Activated CD4-positive, alpha-beta memory T cell treated with anti-CD3 and anti-CD28 coated beads, Interleukin-2, amount 10 ng/mL, durations not matched to agents 7 days and 5 days (primary cell): Measurements from ENCODE around the gene SAYSD1. TPM values are rescaled to one million over a fixed set of nuclear protein-coding genes. Genes with fewer than 3 reads are reported as not detected.

ENCODE experiments used
- CTCF ChIA-PET: fragments of 350-600 bp; sonication (Branson Sonifier 250); formaldehyde crosslinking; loops from one replicate; lab custom pipeline; 2021; ENCODE audit warnings: antibody characterized with exemption, inconsistent platforms; lab: Charles Lee
- POLR2A ChIA-PET: fragments of 350-600 bp; sonication (Branson Sonifier 250); formaldehyde crosslinking; loops from one replicate; lab custom pipeline; 2021; ENCODE audit warnings: antibody characterized with exemption; lab: Charles Lee
- DNase-seq: peaks from one replicate; pipeline ENCODE4 v3.0.0-alpha.2; 2020
- H3K27ac Mint-ChIP-seq: one replicate; pipeline ENCODE4 v1.8.0; 2021; ENCODE audit warnings: mild to moderate bottlenecking, mixed read lengths
- H3K27me3 Mint-ChIP-seq: one replicate; pipeline ENCODE4 v1.8.0; 2021; ENCODE audit warnings: mixed read lengths
- H3K36me3 Mint-ChIP-seq: one replicate; pipeline ENCODE4 v1.8.0; 2021; ENCODE audit warnings: low read depth, mixed read lengths
- H3K4me1 Mint-ChIP-seq: one replicate; pipeline ENCODE4 v1.8.0; 2021; ENCODE audit warnings: mixed read lengths
- H3K4me3 Mint-ChIP-seq: one replicate; pipeline ENCODE4 v1.8.0; 2021; ENCODE audit warnings: mild to moderate bottlenecking, mixed read lengths
- H3K9me3 Mint-ChIP-seq: one replicate; pipeline ENCODE4 v1.8.0; 2021; ENCODE audit warnings: mixed read lengths
- total RNA-seq, 2 experiments: library from RNA; stranded (reverse); gene quantifications; one replicate each; pipeline ENCODE4 v1.2.3, GENCODE V29; 2021

Gene SAYSD1
- total RNA-seq, 2 experiments from 2014 or later: 10.4 to 11.0 TPM

- CTCF ChIA-PET: no interaction called here
- DNase-seq: no peak
- Mint-ChIP-seq H3K27me3 (no peaks in the 10 kb centered on the region), H3K36me3 (peaks cover 17% of the 10 kb centered on the region), H3K27ac (no peak overlapping the region), H3K4me1 (peaks cover 3% of the 10 kb centered on the region), H3K9me3 (no peaks in the 10 kb centered on the region), H3K4me3 (no peak overlapping the region)
- POLR2A ChIA-PET: no interaction called here
Observed at GRCh38 chr6:39104528-39104927, 10.5 kb downstream of the SAYSD1 start.

GRCh38 chr6:39102821-39103136, 12.2 kb downstream of the SAYSD1 start:
- Mint-ChIP-seq H3K4me1 (peaks cover 3% of the 10 kb centered on the region), H3K9me3 (no peaks in the 10 kb centered on the region), H3K36me3 (peaks cover 11% of the 10 kb centered on the region), H3K4me3 (no peak overlapping the region), H3K27me3 (no peaks in the 10 kb centered on the region), H3K27ac (no peak overlapping the region)
- ChIA-PET CTCF (interaction anchor here (1.0 to 2.0 kb wide), 5 partner anchors 9 to 230 kb away, joined by 3 to 12 read pairs (median 4); partner anchors contain the start of gene SAYSD1), POLR2A (interaction anchor here (1.9 to 2.1 kb wide), 2 partner anchors 9 to 12 kb away, joined by 7 to 9 read pairs; partner anchors contain the start of gene SAYSD1)
- no peak for DNase-seq

GRCh38 chr6:39102071-39102820, 12.7 kb downstream of the SAYSD1 start:
- Mint-ChIP-seq H3K4me1 (peaks cover 3% of the 10 kb centered on the region), H3K9me3 (no peaks in the 10 kb centered on the region), H3K4me3 (no peak overlapping the region), H3K36me3 (peaks cover 11% of the 10 kb centered on the region), H3K27ac (no peak overlapping the region), H3K27me3 (no peaks in the 10 kb centered on the region)
- ChIA-PET CTCF (interaction anchor here (1.0 to 2.0 kb wide), 6 partner anchors 9 to 230 kb away, joined by 3 to 12 read pairs (median 4); partner anchors contain the start of gene SAYSD1), POLR2A (interaction anchor here (1.9 to 2.1 kb wide), 2 partner anchors 9 to 12 kb away, joined by 7 to 9 read pairs; partner anchors contain the start of gene SAYSD1)
- DNase-seq: no peak

DNA sequence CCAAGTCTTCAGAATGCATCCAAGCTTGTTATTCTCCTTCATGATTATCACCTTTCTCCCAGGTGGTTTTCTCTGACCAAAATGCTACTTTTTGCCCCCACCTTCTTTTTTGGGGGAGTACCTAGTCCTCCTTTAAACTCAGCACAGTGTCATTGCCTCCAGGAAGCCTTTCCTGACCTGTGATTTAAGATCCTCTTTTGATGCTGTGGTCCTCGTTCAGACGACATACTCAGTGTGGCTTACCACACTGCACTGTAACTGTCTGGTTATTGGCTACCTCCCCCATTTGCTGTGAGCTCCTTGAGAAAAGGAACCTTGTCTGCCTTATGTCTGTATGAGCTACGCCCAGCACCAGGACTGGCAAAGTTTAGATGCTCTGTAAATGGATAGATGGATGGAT, 14.6 kb downstream of the SAYSD1 start:
- POLR2A ChIA-PET: interaction anchor here (0.8 to 1.0 kb wide), 2 partner anchors 11 to 16 kb away, joined by 3 read pairs; no protein-coding TSS in a partner anchor
- Mint-ChIP-seq H3K4me1 (peaks cover 3% of the 10 kb centered on the region), H3K36me3 (peaks cover 9% of the 10 kb centered on the region), H3K27me3 (no peaks in the 10 kb centered on the region), H3K9me3 (no peaks in the 10 kb centered on the region), H3K27ac (no peak overlapping the region), H3K4me3 (no peak overlapping the region)
- CTCF ChIA-PET: interaction anchor here (0.6 kb wide), 1 partner anchor 36 kb away, joined by 4 read pairs; no protein-coding TSS in a partner anchor
- DNase-seq: no peak

DNA sequence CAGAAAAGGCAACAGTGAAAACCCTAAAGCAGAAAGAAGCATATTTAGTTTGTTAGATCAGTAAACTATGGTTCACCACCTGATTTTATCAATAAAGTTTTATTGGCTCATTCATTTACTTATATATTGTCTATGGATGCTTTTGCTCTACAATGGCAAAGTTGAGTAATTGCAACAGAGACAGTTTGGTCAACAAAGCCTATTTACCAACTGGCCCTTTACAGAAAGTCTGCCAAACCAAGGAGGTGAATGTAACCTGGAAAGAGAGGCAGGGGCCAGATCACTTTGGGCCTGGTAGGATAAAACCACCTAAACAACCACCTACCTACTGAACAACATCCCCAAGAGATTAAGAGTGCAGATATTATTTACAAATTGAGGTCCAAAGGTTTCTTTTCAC, 19.4 kb downstream of the SAYSD1 start:
- Mint-ChIP-seq H3K4me3 (no peak overlapping the region), H3K27me3 (peaks cover 19% of the 10 kb centered on the region), H3K27ac (no peak overlapping the region), H3K4me1 (peaks cover 3% of the 10 kb centered on the region), H3K36me3 (no peaks in the 10 kb centered on the region), H3K9me3 (no peaks in the 10 kb centered on the region)
- DNase-seq: no peak
- POLR2A ChIA-PET: no interaction called here
- CTCF ChIA-PET: no interaction called here

- ChIA-PET POLR2A (interaction anchor here (0.6 kb wide), 1 partner anchor 1567 kb away, joined by 3 read pairs; no protein-coding TSS in a partner anchor), CTCF (no interaction called here)
- no peak for DNase-seq
- Mint-ChIP-seq H3K36me3 (no peaks in the 10 kb centered on the region), H3K4me3 (no peak overlapping the region), H3K9me3 (no peaks in the 10 kb centered on the region), H3K4me1 (no peaks in the 10 kb centered on the region), H3K27me3 (peaks cover 37% of the 10 kb centered on the region), H3K27ac (no peak overlapping the region)
Observed at GRCh38 chr6:39093149-39093708, 21.8 kb downstream of the SAYSD1 start.

DNA sequence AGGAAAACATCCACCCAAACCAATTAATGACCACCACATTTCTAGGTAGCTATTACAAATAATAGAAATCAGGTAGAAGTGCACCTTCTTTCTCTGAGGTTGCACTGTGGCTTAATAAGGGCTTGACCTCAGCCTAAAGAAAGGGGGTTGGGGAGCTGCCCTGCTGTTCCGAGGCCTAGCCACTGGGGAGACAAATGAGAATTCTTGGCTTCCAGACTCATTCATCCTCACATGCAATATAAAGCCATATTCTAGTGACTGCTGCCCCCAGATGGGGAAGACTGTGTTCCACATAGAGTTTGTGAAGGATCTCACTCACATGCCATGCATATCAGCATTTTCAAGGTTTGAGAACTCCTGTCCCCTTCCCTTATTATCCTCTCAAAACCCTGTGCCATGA, 22.9 kb downstream of the SAYSD1 start:
- H3K4me1 Mint-ChIP-seq: no peaks in the 10 kb centered on the region
- ChIA-PET POLR2A (no interaction called here), CTCF (no interaction called here)
- no peak overlapping the region for H3K27ac Mint-ChIP-seq
- no peaks in the 10 kb centered on the region for H3K36me3 Mint-ChIP-seq
- DNase-seq: no peak
- H3K4me3 Mint-ChIP-seq: no peak overlapping the region
- no peaks in the 10 kb centered on the region for H3K9me3 Mint-ChIP-seq
- H3K27me3 Mint-ChIP-seq: peaks cover 48% of the 10 kb centered on the region

DNA sequence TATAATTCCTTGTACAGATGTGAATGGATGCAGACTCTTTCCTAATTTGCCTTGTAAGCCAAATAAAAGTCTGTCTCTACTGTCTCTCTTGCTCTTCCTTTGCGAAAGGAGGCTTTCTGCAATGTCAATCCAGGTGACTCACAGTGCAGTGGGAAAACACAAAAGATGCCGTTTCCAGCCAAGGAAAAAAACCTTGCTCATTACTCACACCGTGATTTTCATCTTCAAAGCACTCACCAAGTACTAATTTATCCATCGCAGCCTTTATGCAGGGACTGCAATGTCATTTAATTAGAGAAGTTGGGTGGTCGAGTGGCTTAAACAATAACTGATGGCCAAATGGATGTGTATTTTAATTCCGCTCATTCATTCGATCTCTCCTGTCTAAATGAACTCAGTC, 23.8 kb downstream of the SAYSD1 start:
- ChIA-PET POLR2A (no interaction called here), CTCF (interaction anchor here (1.5 kb wide), 1 partner anchor 217 kb away, joined by 3 read pairs; no protein-coding TSS in a partner anchor)
- Mint-ChIP-seq H3K9me3 (no peaks in the 10 kb centered on the region), H3K27me3 (peaks cover 57% of the 10 kb centered on the region), H3K27ac (no peak overlapping the region), H3K4me3 (no peak overlapping the region), H3K4me1 (peaks cover 7% of the 10 kb centered on the region), H3K36me3 (no peaks in the 10 kb centered on the region)
- no peak for DNase-seq

GRCh38 chr6:39090036-39090435, 24.9 kb downstream of the SAYSD1 start:
- H3K4me1 Mint-ChIP-seq: peaks cover 11% of the 10 kb centered on the region
- ChIA-PET POLR2A (no interaction called here), CTCF (interaction anchor here (1.5 kb wide), 1 partner anchor 218 kb away, joined by 3 read pairs; no protein-coding TSS in a partner anchor)
- no peaks in the 10 kb centered on the region for H3K9me3 Mint-ChIP-seq
- no peak overlapping the region for H3K27ac Mint-ChIP-seq
- no peaks in the 10 kb centered on the region for H3K36me3 Mint-ChIP-seq
- H3K4me3 Mint-ChIP-seq: no peak overlapping the region
- H3K27me3 Mint-ChIP-seq: peaks cover 66% of the 10 kb centered on the region
- DNase-seq: no peak

- peaks cover 11% of the 10 kb centered on the region for H3K4me1 Mint-ChIP-seq
- no peaks in the 10 kb centered on the region for H3K36me3 Mint-ChIP-seq
- POLR2A ChIA-PET: interaction anchor here (2.1 kb wide), 1 partner anchor 26 kb away, joined by 8 read pairs; the partner anchor contains the start of gene SAYSD1
- CTCF ChIA-PET: interaction anchor here (1.0 to 1.6 kb wide), 3 partner anchors 14 to 215 kb away, joined by 3 to 4 read pairs (median 4); no protein-coding TSS in a partner anchor
- H3K27ac Mint-ChIP-seq: no peak overlapping the region
- H3K4me3 Mint-ChIP-seq: no peak overlapping the region
- no peaks in the 10 kb centered on the region for H3K9me3 Mint-ChIP-seq
- H3K27me3 Mint-ChIP-seq: peaks cover 68% of the 10 kb centered on the region
- no peak for DNase-seq
Observed at GRCh38 chr6:39088331-39088730, 26.7 kb downstream of the SAYSD1 start.

DNA sequence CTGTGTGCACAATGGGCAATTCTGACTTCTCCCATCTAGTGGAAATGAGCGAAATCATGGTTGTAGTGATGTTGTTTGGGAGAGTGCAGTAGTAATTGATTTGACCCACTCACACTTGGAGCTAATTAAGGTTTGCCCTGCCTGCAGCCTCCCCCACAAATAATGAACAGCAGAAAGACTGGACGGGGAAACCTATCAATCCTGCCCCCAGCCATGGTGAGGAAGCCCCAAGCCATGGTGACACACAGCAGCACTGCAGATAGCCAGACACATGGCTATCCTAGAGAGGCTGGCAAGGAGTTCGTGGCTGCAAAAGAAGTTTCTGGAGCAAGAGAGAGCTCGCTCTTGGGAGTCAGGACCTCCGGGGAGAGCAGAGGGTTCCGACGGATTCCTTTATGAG, 27.8 kb downstream of the SAYSD1 start:
- Mint-ChIP-seq H3K4me3 (no peak overlapping the region), H3K27me3 (peaks cover 74% of the 10 kb centered on the region), H3K27ac (no peak overlapping the region), H3K36me3 (no peaks in the 10 kb centered on the region), H3K4me1 (peaks cover 11% of the 10 kb centered on the region), H3K9me3 (no peaks in the 10 kb centered on the region)
- no peak for DNase-seq
- ChIA-PET POLR2A (no interaction called here), CTCF (interaction anchor here (1.1 to 1.4 kb wide), 2 partner anchors 15 to 27 kb away, joined by 4 read pairs; partner anchors contain the start of gene SAYSD1)

- no peaks in the 10 kb centered on the region for H3K36me3 Mint-ChIP-seq
- POLR2A ChIA-PET: no interaction called here
- no peak for DNase-seq
- no peaks in the 10 kb centered on the region for H3K9me3 Mint-ChIP-seq
- no peak overlapping the region for H3K27ac Mint-ChIP-seq
- peaks cover 11% of the 10 kb centered on the region for H3K4me1 Mint-ChIP-seq
- no peak overlapping the region for H3K4me3 Mint-ChIP-seq
- CTCF ChIA-PET: interaction anchor here (1.1 to 1.4 kb wide), 2 partner anchors 15 to 28 kb away, joined by 4 read pairs; partner anchors contain the start of gene SAYSD1
- peaks cover 73% of the 10 kb centered on the region for H3K27me3 Mint-ChIP-seq
Observed at GRCh38 chr6:39086711-39087110, 28.3 kb downstream of the SAYSD1 start.

GRCh38 chr6:39086294-39086693, 28.7 kb downstream of the SAYSD1 start:
- POLR2A ChIA-PET: no interaction called here
- peak; percentile 50 for DNase-seq
- H3K4me1 Mint-ChIP-seq: peaks cover 11% of the 10 kb centered on the region
- H3K27me3 Mint-ChIP-seq: peaks cover 69% of the 10 kb centered on the region
- no peaks in the 10 kb centered on the region for H3K9me3 Mint-ChIP-seq
- no peaks in the 10 kb centered on the region for H3K36me3 Mint-ChIP-seq
- H3K4me3 Mint-ChIP-seq: no peak overlapping the region
- CTCF ChIA-PET: interaction anchor here (1.4 kb wide), 1 partner anchor 16 kb away, joined by 4 read pairs; no protein-coding TSS in a partner anchor
- no peak overlapping the region for H3K27ac Mint-ChIP-seq
